Measurements from ENCODE around the gene MMRN2. TPM values are rescaled to one million over a fixed set of nuclear protein-coding genes. Genes with fewer than 3 reads are reported as not detected.

The MMRN2 gene
- total and polyA plus RNA-seq, 2 of the 8 experiments (the other 6 are each of a cell fraction or from before 2014, with no cell fraction given) = 1.2 TPM

DNA sequence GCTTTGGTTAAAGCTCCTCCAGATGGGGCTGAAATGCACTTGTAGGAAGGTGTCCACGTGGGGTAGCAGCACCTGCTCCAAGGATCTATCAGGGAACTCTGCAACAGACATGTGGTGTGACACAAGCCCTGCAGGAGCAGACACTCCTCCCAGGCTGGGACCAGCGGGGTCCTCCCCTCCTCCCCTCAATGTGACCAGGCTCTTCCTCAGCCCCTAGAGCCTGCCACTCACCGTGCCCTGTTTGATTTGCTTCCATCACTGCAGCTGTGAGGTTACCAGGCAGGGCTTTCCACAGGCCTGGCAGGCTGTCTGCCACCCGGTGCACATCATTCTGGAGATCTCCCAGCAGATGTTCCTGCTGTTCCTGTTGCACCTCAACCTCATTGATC, 13.4 kb downstream of the MMRN2 start:
- H3K14ac ChIP-seq (ENCODE audit: insufficient read length) = no peak overlapping the region
- no peak overlapping the region for H3K18ac ChIP-seq (ENCODE audit: extremely low read depth, low read length)
- H3K9me3 ChIP-seq (ENCODE audit: insufficient read depth in 2 of 2, low read depth in 1 of 2, low read length in 1 of 2) = no peaks in the 10 kb centered on the region
- no peak overlapping the region for H2AFZ ChIP-seq (ENCODE audit: low read length)
- H4K5ac ChIP-seq (ENCODE audit: insufficient read length, low read depth, low read length) = no peak overlapping the region
- ChIA-PET POLR2A (ENCODE audit: partially characterized antibody) (interaction anchor here (2.9 kb wide), 1 partner anchor 11 kb away, joined by 20 read pairs; no protein-coding TSS in a partner anchor), CTCF (ENCODE audit: partially characterized antibody) (interaction anchor here (0.9 to 26.4 kb wide), 10 partner anchors 16 to 259 kb away, joined by 3 to 975 read pairs (median 10); partner anchors contain the start of genes ADIRF, MMRN2 and SNCG)
- FAIRE-seq (no peak), DNase-seq (ENCODE audit: low read depth in 1 of 2, low spot score in 2 of 2) (no peak)
- H2AK5ac ChIP-seq (ENCODE audit: low read depth, low read length) = peak overlapping the region; percentile 43; the same call in 1 of the 2 replicates
- H4K91ac ChIP-seq (replicated peaks; ENCODE audit: insufficient read length, low read length) = no peak overlapping the region
- H2BK20ac ChIP-seq (ENCODE audit: low read length) = peak overlapping the region; percentile 66; the same call in 1 of the 2 replicates
- H3K23me2 ChIP-seq (ENCODE audit: low read depth, low read length) = no peaks in the 10 kb centered on the region
- no peaks in the 10 kb centered on the region for H3K79me2 ChIP-seq (ENCODE audit: control insufficient read depth in 1 of 2, insufficient read depth in 2 of 2, low read length in 2 of 2)
- no peaks in the 10 kb centered on the region; a peak in 2 of 7 replicates for H3K27me3 ChIP-seq (replicated peaks in 1 of 4; ENCODE audit: control insufficient read depth in 3 of 4, extremely low read depth in 1 of 4, insufficient read depth in 3 of 4, low read length in 3 of 4)
- 0 out of 2 replicates have a peak overlapping the region, but pooled peaks have one; percentile 39 for H2BK12ac ChIP-seq (ENCODE audit: low read depth, low read length)
- H2BK120ac ChIP-seq (replicated peaks; ENCODE audit: low read depth, low read length) = no peak overlapping the region
- no peak overlapping the region for H3K23ac ChIP-seq (ENCODE audit: insufficient read length)
- WGBS, 2 experiments (ENCODE audit: extremely low coverage in 1 of 2, insufficient coverage in 1 of 2, insufficient read length in 1 of 2, insufficient replicate concordance in 2 of 2, low coverage in 1 of 2, low lambda C conversion rate in 2 of 2, missing lambda C conversion rate in 1 of 2) = 87% methylated on average over 4 of the region's 4 CpGs; no CpG with 5 or more reads in 1 of the 2 experiments
- no peak overlapping the region for H3K27ac ChIP-seq (ENCODE audit: low read depth, low read length)
- no peak overlapping the region for H4K8ac ChIP-seq (ENCODE audit: extremely low read depth, insufficient read depth, low read length)
- H2BK5ac ChIP-seq (ENCODE audit: low read depth, low read length) = peak overlapping the region; percentile 44; the same call in 1 of the 2 replicates
- H3K4me1 ChIP-seq (replicated peaks in 1 of 4; ENCODE audit: control insufficient read depth in 3 of 4, insufficient read depth in 4 of 4, low read length in 3 of 4) = peaks cover 2 to 5% (median 3%) of the 10 kb centered on the region in 4 experiments; a peak in 6 of 7 replicates
- H3K4me3 ChIP-seq (ENCODE audit: extremely low read depth in 1 of 4, insufficient read depth in 2 of 4, low read depth in 3 of 4, low read length in 4 of 4) = no peak overlapping the region
- H3K9ac ChIP-seq (replicated peaks in 1 of 4; ENCODE audit: extremely low read depth in 1 of 4, low read depth in 3 of 4, low read length in 3 of 4) = no peak overlapping the region
- no peaks in the 10 kb centered on the region for H3K79me1 ChIP-seq (ENCODE audit: low read depth, low read length)
- H3K36me3 ChIP-seq (ENCODE audit: control insufficient read depth in 2 of 4, insufficient read depth in 4 of 4, low read length in 3 of 4) = no peaks in the 10 kb centered on the region
- 0 out of 2 replicates have a peak overlapping the region, but pooled peaks have one; percentile 72 for H2BK15ac ChIP-seq (ENCODE audit: low read length)
- no peak overlapping the region for H3K4me2 ChIP-seq (ENCODE audit: insufficient read depth in 1 of 2, low read depth in 2 of 2, low read length in 2 of 2)
- H3K56ac ChIP-seq (replicated peaks; ENCODE audit: insufficient read length, low read depth, low read length) = no peak overlapping the region
- H3K4ac ChIP-seq (replicated peaks; ENCODE audit: insufficient read length, low read depth, low read length) = no peak overlapping the region
- H4K20me1 ChIP-seq (replicated peaks in 1 of 2; ENCODE audit: control insufficient read depth in 1 of 2, insufficient read depth in 2 of 2, low read length in 2 of 2) = no peaks in the 10 kb centered on the region
- no peak for TF ChIP-seq PHF8 (conservative IDR thresholded peaks at IDR 0.05; ENCODE audit: low read depth, low read length)
- no peak for TF ChIP-seq CREB1 (IDR thresholded peaks at IDR 0.05)
- no peak for TF ChIP-seq FOSL1 (IDR thresholded peaks at IDR 0.05; ENCODE audit: insufficient read depth, low read depth, low read length)
- no peak for TF ChIP-seq BACH1 (IDR thresholded peaks at IDR 0.05; ENCODE audit: low read length)
- no peak for TF ChIP-seq RXRA (IDR thresholded peaks at IDR 0.05; ENCODE audit: insufficient read depth, low read depth, low read length)
- TF ChIP-seq TAF1 (IDR thresholded peaks at IDR 0.05; ENCODE audit: low read depth, low read length) = no peak
- no peak for TF ChIP-seq ZNF274 (IDR thresholded peaks at IDR 0.05; ENCODE audit: borderline replicate concordance, extremely low read depth, low read length)
- no peak for TF ChIP-seq POLR2A (IDR thresholded peaks at IDR 0.05; ENCODE audit: control extremely low read depth in 1 of 2, low read depth in 2 of 2, low read length in 2 of 2)
- no peak for TF ChIP-seq KDM1A (IDR thresholded peaks at IDR 0.05; ENCODE audit: borderline replicate concordance, low read length)
- TF ChIP-seq SAP30 (IDR thresholded peaks at IDR 0.05; ENCODE audit: insufficient read depth, insufficient replicate concordance, low read length) = no peak
- TF ChIP-seq HDAC6 (IDR thresholded peaks at IDR 0.05; ENCODE audit: low read depth, low read length) = no peak
- no peak for TF ChIP-seq POU5F1 (IDR thresholded peaks at IDR 0.05; ENCODE audit: low read depth, low read length)
- no peak for TF ChIP-seq EZH2 (IDR thresholded peaks at IDR 0.05; ENCODE audit: low read depth, low read length, severe bottlenecking)
- no peak for TF ChIP-seq RAD21 (IDR thresholded peaks at IDR 0.05 in 1 of 2, conservative IDR thresholded peaks at IDR 0.05 in 1 of 2; ENCODE audit: low read depth in 2 of 2, low read length in 2 of 2)
